Measurements from ENCODE around the gene EXD3. TPM values are rescaled to one million over a fixed set of nuclear protein-coding genes. Genes with fewer than 3 reads are reported as not detected.

EXD3 gene
- total RNA-seq, 4 donors from 2014 or later = 8.3 to 22.3 (median 14.2) TPM

DNA sequence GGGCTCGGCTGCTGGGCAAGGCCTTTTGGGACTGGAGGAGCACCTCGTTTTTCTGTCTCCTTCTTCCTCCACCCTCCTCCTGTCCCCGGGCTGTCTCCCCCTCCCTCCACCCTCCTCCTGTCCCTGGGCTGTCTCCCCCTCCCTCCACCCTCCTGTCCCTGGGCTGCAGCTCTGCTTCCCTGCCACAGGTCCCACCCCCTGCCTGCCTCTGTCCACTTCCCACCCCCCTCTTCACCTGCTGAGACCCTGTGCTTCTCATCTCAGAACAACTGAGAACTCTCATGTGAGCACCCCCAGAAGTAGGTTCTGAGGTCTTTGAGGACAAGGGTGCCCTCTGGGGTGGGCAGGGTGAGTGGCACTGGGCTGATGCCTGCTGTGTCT lies 151.3 kb downstream of the EXD3 start:
- intact Hi-C loops (cut with DNase I) = no loop called here
- H3K36me3 ChIP-seq = peaks cover 22 to 74% (median 49%) of the 10 kb centered on the region in 4 donors
- H3K4me3 ChIP-seq = no peak overlapping the region
- peaks cover 0 to 25% (median 0%) of the 10 kb centered on the region in 4 donors for H3K27me3 ChIP-seq
- H3K4me1 ChIP-seq = peaks cover 31 to 68% (median 38%) of the 10 kb centered on the region in 4 donors
- no peak overlapping the region for H3K27ac ChIP-seq (replicated peaks in 1 of 4)
- no peak for DNase-seq (ENCODE audit: extremely low spot score)
- 39% methylated on average over 3 of the region's 3 CpGs for WGBS
- H3K9me3 ChIP-seq = no peaks in the 10 kb centered on the region
- TF ChIP-seq POLR2AphosphoS5 (IDR thresholded peaks at IDR 0.05) (no peak), CTCF (IDR thresholded peaks at IDR 0.05) (no peak), POLR2A (IDR thresholded peaks at IDR 0.05; ENCODE audit: low read depth) (no peak), EP300 (IDR thresholded peaks at IDR 0.05) (no peak)

DNA sequence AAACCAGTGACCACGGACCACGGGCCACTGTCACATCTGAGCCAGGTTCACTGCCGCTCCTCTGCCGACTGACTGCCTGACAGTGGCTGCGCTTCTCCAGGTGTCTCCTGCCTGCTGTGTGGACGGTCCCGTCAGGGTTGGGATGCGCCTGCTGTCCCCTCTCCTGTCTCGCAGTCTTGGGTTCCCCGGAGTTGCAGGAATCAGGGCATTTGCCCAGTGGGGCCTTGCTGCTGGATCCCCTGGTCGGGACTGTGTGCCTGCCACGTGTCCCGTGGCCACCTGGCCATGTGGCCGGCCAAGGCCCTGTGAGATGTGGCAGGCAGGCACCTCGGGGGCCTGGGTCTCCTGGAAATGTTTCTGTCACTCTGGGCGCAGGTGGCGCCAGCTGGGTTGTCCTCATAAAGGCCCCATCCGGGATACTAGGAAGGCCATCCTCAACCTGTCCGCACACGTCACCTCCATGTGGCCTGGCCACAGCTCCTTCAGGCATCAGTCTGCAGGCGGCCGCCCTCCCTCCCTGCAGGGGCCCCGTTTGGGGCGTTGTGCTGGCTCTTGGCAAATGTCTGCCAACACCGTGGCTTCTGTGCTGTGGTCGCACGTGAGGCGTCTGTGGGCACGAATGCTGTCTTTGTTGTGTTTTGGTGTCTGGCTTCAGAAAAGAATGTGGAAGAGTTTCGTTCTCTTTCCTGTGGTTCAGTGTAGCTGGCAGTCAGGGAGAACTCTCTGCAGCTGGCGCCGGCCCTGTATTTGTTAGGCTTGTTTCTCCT lies 151.8 kb downstream of the EXD3 start:
- Histone ChIP-seq H3K27ac (replicated peaks in 1 of 4) (no peak overlapping the region), H3K36me3 (peaks cover 25 to 80% (median 53%) of the 10 kb centered on the region in 4 donors), H3K4me3 (no peak overlapping the region), H3K9me3 (no peaks in the 10 kb centered on the region), H3K4me1 (peaks cover 26 to 63% (median 32%) of the 10 kb centered on the region in 4 donors), H3K27me3 (peaks cover 0 to 19% (median 0%) of the 10 kb centered on the region in 4 donors)
- intact Hi-C loops (cut with DNase I) = no loop called here
- no peak for DNase-seq (ENCODE audit: extremely low spot score)
- WGBS = 82% methylated on average over 23 of the region's 32 CpGs
- TF ChIP-seq EP300 (IDR thresholded peaks at IDR 0.05) = no peak
- no peak for TF ChIP-seq CTCF (IDR thresholded peaks at IDR 0.05)
- no peak for TF ChIP-seq POLR2AphosphoS5 (IDR thresholded peaks at IDR 0.05)
- no peak for TF ChIP-seq POLR2A (IDR thresholded peaks at IDR 0.05; ENCODE audit: low read depth)

GRCh38 chr9:137269231-137269772 lies 153.7 kb downstream of the EXD3 start:
- DNase-seq (ENCODE audit: extremely low spot score) = no peak
- peaks cover 0 to 16% (median 0%) of the 10 kb centered on the region in 4 donors for H3K27me3 ChIP-seq
- WGBS = 48% methylated on average over 17 of the region's 17 CpGs
- H3K36me3 ChIP-seq = peaks cover 33 to 97% (median 68%) of the 10 kb centered on the region in 4 donors
- H3K4me3 ChIP-seq = peak overlapping the region in 1 of 4 donors; percentile 21
- no peaks in the 10 kb centered on the region for H3K9me3 ChIP-seq
- no peak for TF ChIP-seq POLR2A (IDR thresholded peaks at IDR 0.05; ENCODE audit: low read depth)
- TF ChIP-seq POLR2AphosphoS5 (IDR thresholded peaks at IDR 0.05) = peak; percentile 42 to 73
- no peak for TF ChIP-seq EP300 (IDR thresholded peaks at IDR 0.05)
- no peak for TF ChIP-seq CTCF (IDR thresholded peaks at IDR 0.05)
- intact Hi-C loops (cut with DNase I) = no loop called here
- H3K27ac ChIP-seq (replicated peaks in 1 of 4) = peak overlapping the region; percentile 59 to 67 (median 62)
- H3K4me1 ChIP-seq = peaks cover 23 to 49% (median 24%) of the 10 kb centered on the region in 4 donors

DNA sequence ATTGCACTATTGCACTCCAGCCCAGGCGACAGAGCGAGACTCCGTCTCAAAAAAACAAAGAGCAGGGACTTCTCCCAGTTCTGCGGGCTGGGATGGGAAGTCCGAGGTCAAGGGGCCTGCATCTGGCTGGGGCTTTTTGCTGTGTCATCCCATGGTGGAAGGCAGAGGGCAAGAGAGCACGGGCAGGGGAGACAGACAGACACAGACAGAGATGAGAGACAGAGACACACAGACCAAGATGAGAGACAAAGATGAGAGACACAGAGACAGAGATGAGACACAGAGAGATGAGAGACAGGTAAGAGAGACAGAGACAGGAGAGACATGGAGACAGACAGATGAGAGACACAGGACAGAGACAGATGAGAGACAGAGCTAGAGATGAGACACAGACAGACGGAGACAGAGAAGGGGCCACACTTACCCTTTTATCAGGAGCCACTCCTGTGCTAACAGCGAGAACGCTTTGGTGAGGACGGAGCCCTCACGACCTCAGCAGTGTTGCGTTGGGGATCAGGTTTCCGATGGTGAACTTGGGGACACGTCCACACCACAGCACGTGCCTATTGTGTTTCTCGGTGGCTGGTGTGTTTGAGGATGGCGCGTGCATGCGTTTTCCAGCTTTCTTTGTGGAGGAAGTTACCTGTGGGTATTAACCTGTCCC lies 154.3 kb downstream of the EXD3 start:
- Histone ChIP-seq H3K27me3 (peaks cover 0 to 16% (median 0%) of the 10 kb centered on the region in 4 donors), H3K9me3 (no peaks in the 10 kb centered on the region), H3K27ac (replicated peaks in 1 of 4) (peak overlapping the region; percentile 59 to 67 (median 62)), H3K4me3 (peak overlapping the region in 1 of 4 donors; percentile 21), H3K4me1 (peaks cover 23 to 44% (median 24%) of the 10 kb centered on the region in 4 donors), H3K36me3 (peaks cover 39 to 97% (median 71%) of the 10 kb centered on the region in 4 donors)
- 75% methylated on average over 18 of the region's 19 CpGs for WGBS
- DNase-seq (ENCODE audit: extremely low spot score) = no peak
- no peak for TF ChIP-seq CTCF (IDR thresholded peaks at IDR 0.05)
- TF ChIP-seq EP300 (IDR thresholded peaks at IDR 0.05) = no peak
- TF ChIP-seq POLR2A (IDR thresholded peaks at IDR 0.05; ENCODE audit: low read depth) = no peak
- TF ChIP-seq POLR2AphosphoS5 (IDR thresholded peaks at IDR 0.05) = no peak
- intact Hi-C loops (cut with DNase I) = no loop called here

Data from esophagus muscularis mucosa (tissue), 4 donors.